Stimulated activated CD8-positive, alpha-beta memory T cell treated with anti-CD3 and anti-CD28 coated beads, Interleukin-7, amount 100 ng/mL, for 4 hours (primary cell): ENCODE measurements around the gene DPYD.

Experiments
- DNase-seq, 2 donors: peaks; one replicate each; pipeline ENCODE4 v3.0.0-alpha.2; 2020; ENCODE audit warnings: low read depth in 2 of 2

The DPYD gene

GRCh38 chr1:97433094-97433823, 487.6 kb downstream of the DPYD start:
- DNase-seq, result no peak

- no peak for DNase-seq
These were observed 493.5 kb downstream of the DPYD start for GRCh38 chr1:97427371-97427770.

- no peak for DNase-seq
These were observed 496.6 kb downstream of the DPYD start for GRCh38 chr1:97424209-97424608.

GRCh38 chr1:97423403-97423802, 497.4 kb downstream of the DPYD start:
- no peak for DNase-seq

GRCh38 chr1:97417661-97418060, 503.2 kb downstream of the DPYD start:
- DNase-seq, result no peak

- DNase-seq, result no peak
These were observed 506.0 kb downstream of the DPYD start for GRCh38 chr1:97414682-97415312.

- no peak for DNase-seq
These were observed 508.1 kb downstream of the DPYD start for GRCh38 chr1:97412737-97413136.

GRCh38 chr1:97412166-97412565, 508.7 kb downstream of the DPYD start:
- DNase-seq, result no peak

- DNase-seq, result no peak
These were observed 524.4 kb downstream of the DPYD start for GRCh38 chr1:97396463-97396862.

- no peak for DNase-seq
These were observed 528.1 kb downstream of the DPYD start for GRCh38 chr1:97392701-97393100.

GRCh38 chr1:97385536-97386277, 535.1 kb downstream of the DPYD start:
- no peak for DNase-seq

- no peak for DNase-seq
These were observed 536.4 kb downstream of the DPYD start for GRCh38 chr1:97384294-97384968.

GRCh38 chr1:97383797-97384196, 537.0 kb downstream of the DPYD start:
- no peak for DNase-seq

GRCh38 chr1:97382206-97382605, 538.6 kb downstream of the DPYD start:
- DNase-seq, result no peak

- DNase-seq, result no peak
These were observed 541.3 kb downstream of the DPYD start for GRCh38 chr1:97379387-97380075.

GRCh38 chr1:97378596-97378995, 542.2 kb downstream of the DPYD start:
- DNase-seq, result no peak

GRCh38 chr1:97377432-97378034, 543.3 kb downstream of the DPYD start:
- no peak for DNase-seq

- no peak for DNase-seq
These were observed 547.8 kb downstream of the DPYD start for GRCh38 chr1:97373000-97373399.

GRCh38 chr1:97372531-97372930, 548.3 kb downstream of the DPYD start:
- no peak for DNase-seq

- no peak for DNase-seq
These were observed 552.5 kb downstream of the DPYD start for GRCh38 chr1:97368296-97368695.

- no peak for DNase-seq
These were observed 553.9 kb downstream of the DPYD start for GRCh38 chr1:97366984-97367383.
